ENCODE results near the gene SIPA1L3.
A peak's percentile ranks its signal among the peaks of the same experiment; 100 is the strongest.
"Not testable (repeated sequence)": the region's sequence is repeated elsewhere in the genome, so short reads cannot be mapped to it uniquely, and the experiment has no call there.

SIPA1L3 gene

GRCh38 chr19:38223617-38224013 is 316.6 kb downstream of the SIPA1L3 start:
- Histone ChIP-seq H3K27me3 (ENCODE audit: insufficient read depth, low read length) (peaks cover 18% of the 10 kb centered on the region), H3K9me3 (ENCODE audit: insufficient read depth, low read depth, low read length) (no peaks in the 10 kb centered on the region), H3K4me1 (ENCODE audit: insufficient read depth, low read length) (peaks cover 12% of the 10 kb centered on the region; the same call in 1 of the 2 replicates), H3K36me3 (ENCODE audit: insufficient read depth, low read length) (no peaks in the 10 kb centered on the region), H3K27ac (ENCODE audit: low read depth, low read length) (no peak overlapping the region), H3K9ac (ENCODE audit: low read depth, low read length) (no peak overlapping the region), H3K4me3 (ENCODE audit: low read length) (peak overlapping the region; percentile 63)
- WGBS = 13% methylated on average over 13 of the region's 13 CpGs

- Histone ChIP-seq H3K27ac (ENCODE audit: low read depth, low read length) (no peak within 1 kb of the TSS), H3K4me3 (ENCODE audit: low read length) (peak within 1 kb of the TSS; percentile 63), H3K9ac (ENCODE audit: low read depth, low read length) (no peak within 1 kb of the TSS), H3K27me3 (ENCODE audit: insufficient read depth, low read length) (peaks cover 24% of the 10 kb centered on the region), H3K9me3 (ENCODE audit: insufficient read depth, low read depth, low read length) (no peaks in the 10 kb centered on the region), H3K4me1 (ENCODE audit: insufficient read depth, low read length) (peaks cover 12% of the 10 kb centered on the region; the same call in 1 of the 2 replicates), H3K36me3 (ENCODE audit: insufficient read depth, low read length) (no peaks in the 10 kb centered on the region)
- WGBS = 3% methylated on average over 61 of the region's 61 CpGs
These were observed 317.2 kb downstream of the SIPA1L3 start, which contains the start of gene DPF1 for GRCh38 chr19:38224014-38224862. Gene DPF1, minus strand, starts transcription at chr19:38224222. Its CDS starts 80 bp downstream, at chr19:38224142.

GRCh38 chr19:38224863-38225218 is 317.8 kb downstream of the SIPA1L3 start:
- H3K9ac ChIP-seq (ENCODE audit: low read depth, low read length); H3K27ac ChIP-seq (ENCODE audit: low read depth, low read length); H3K36me3 ChIP-seq (ENCODE audit: insufficient read depth, low read length); H3K4me3 ChIP-seq (ENCODE audit: low read length); H3K9me3 ChIP-seq (ENCODE audit: insufficient read depth, low read depth, low read length): not testable (repeated sequence)
- H3K4me1 ChIP-seq (ENCODE audit: insufficient read depth, low read length) = peaks cover 12% of the 10 kb centered on the region; the same call in 1 of the 2 replicates
- H3K27me3 ChIP-seq (ENCODE audit: insufficient read depth, low read length) = peaks cover 26% of the 10 kb centered on the region
- 89% methylated on average over 4 of the region's 6 CpGs for WGBS

DNA sequence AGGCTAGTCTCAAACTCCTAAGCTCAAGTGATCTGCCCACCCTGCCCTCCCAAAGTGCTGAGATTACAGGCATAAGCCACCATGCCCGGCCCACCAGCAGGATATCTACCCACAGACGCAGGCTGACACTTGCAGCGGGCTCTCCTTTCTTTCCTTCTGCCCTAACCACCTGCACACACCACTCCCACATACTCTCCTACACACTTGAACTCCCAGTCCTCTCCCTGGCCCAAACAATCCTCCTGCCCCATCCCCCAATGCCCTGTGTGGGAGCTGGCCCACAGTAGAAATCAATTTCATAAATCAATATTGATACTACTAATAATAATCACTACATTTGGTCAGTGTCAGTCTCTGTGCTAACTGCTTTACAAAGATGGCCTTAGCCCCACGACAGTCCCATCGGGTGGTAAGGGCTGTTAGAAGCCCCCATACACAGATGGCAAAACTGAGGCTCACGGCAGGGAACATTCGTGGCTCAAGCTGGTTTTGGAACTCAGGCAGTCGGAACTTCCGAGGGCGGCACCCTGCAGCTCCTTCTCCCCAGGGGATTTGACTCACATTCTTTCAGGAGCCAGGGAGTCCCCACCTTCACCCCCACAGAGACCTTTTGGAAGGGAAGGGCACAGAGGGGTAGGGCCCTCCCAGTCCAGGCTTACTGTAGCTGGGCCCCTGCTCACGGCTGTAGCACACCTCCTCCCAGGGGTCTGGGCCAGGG is 320.4 kb downstream of the SIPA1L3 start:
- peak overlapping the region; percentile 60; the same call in 1 of the 2 replicates for H3K9ac ChIP-seq (ENCODE audit: low read depth, low read length)

DNA sequence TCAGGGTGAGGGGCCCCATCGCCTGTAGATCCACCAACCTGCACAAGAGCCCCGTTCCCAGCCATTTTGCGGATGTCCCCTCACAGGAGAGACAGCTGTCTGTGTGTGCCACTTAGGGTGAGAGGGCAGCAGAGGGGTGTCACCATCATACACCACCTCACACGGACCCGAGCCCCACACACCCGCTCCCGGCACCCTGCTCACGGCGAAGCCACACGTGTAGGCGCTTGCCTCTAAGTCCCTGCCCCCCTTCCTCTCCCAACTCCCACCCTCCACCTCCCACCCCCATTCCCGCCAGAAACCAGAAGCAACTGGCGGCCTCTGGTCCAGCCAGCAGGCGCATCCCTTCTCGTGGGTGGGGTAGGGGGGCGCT is 321.0 kb downstream of the SIPA1L3 start:
- Histone ChIP-seq H3K9me3 (ENCODE audit: insufficient read depth, low read depth, low read length) (no peaks in the 10 kb centered on the region), H3K36me3 (ENCODE audit: insufficient read depth, low read length) (no peaks in the 10 kb centered on the region), H3K9ac (ENCODE audit: low read depth, low read length) (peak overlapping the region; percentile 60; the same call in 1 of the 2 replicates), H3K27me3 (ENCODE audit: insufficient read depth, low read length) (peaks cover 45% of the 10 kb centered on the region), H3K4me3 (ENCODE audit: low read length) (peak overlapping the region; percentile 42), H3K27ac (ENCODE audit: low read depth, low read length) (peak overlapping the region; percentile 37; the same call in 1 of the 2 replicates), H3K4me1 (ENCODE audit: insufficient read depth, low read length) (peaks cover 12% of the 10 kb centered on the region; the same call in 1 of the 2 replicates)
- 6% methylated on average over 11 of the region's 16 CpGs for WGBS

More for the DNA sequence above, 320.4 kb downstream of the SIPA1L3 start:
- H3K4me3 ChIP-seq (ENCODE audit: low read length) = peak overlapping the region; percentile 42
- H3K27me3 ChIP-seq (ENCODE audit: insufficient read depth, low read length) = peaks cover 45% of the 10 kb centered on the region
- WGBS = 31% methylated on average over 11 of the region's 11 CpGs
- H3K4me1 ChIP-seq (ENCODE audit: insufficient read depth, low read length) = peaks cover 12% of the 10 kb centered on the region; the same call in 1 of the 2 replicates
- H3K27ac ChIP-seq (ENCODE audit: low read depth, low read length) = peak overlapping the region; percentile 37; the same call in 1 of the 2 replicates
- H3K9me3 ChIP-seq (ENCODE audit: insufficient read depth, low read depth, low read length) = no peaks in the 10 kb centered on the region
- H3K36me3 ChIP-seq (ENCODE audit: insufficient read depth, low read length) = no peaks in the 10 kb centered on the region

DNA sequence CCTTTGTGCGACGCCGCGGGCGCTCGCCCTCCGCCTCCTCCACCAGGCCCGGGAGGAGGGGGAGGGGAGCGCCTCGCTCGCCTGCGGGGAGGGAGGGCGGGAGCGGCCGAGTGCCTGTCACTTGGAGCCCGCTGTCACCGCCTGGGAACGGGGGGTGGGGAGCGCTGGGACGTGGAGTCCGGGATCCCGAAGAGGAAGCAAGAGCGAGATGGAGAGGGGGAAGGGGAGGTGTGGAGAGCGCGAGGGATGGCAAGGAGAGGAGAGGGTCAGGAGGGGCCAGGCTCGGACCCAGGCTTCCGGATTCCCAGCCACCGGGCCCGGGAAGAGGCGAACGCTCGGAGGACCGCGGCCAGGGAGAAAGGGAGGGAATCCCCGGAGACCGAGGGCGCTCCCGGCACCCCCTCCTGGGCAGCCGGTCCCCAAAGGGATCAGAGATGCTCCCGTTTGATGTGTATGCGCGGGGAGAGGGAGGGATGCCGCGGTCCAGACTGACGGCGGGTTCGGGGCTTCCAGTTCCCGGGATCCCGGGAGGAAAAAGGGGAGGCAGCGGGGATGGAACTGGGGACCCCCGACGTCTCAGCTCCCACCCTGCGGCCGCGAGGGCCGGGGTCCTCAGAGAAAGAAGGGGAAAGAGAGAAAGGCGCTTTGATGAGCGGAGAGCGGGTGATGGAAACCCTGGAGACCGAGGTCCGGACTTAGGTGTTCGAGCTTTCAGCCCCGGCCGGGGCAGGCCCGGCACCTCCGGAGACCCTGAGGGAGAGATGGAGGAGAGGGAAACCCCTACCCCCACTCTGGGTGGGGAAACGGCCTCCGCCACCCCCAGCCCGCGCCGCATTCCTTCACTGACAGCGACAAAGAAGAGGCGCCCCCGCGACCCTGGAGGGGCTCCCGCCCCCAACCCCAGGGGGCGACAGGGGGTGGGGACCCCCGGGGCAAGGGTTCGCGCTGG is 321.8 kb downstream of the SIPA1L3 start:
- H3K36me3 ChIP-seq (ENCODE audit: insufficient read depth, low read length) = no peaks in the 10 kb centered on the region
- no peaks in the 10 kb centered on the region for H3K9me3 ChIP-seq (ENCODE audit: insufficient read depth, low read depth, low read length)
- under 1% methylated on average over 75 of the region's 80 CpGs for WGBS
- H3K27me3 ChIP-seq (ENCODE audit: insufficient read depth, low read length) = peaks cover 45% of the 10 kb centered on the region
- H3K9ac ChIP-seq (ENCODE audit: low read depth, low read length) = 0 out of 2 replicates have a peak overlapping the region, but pooled peaks have one; percentile 43
- peaks cover 12% of the 10 kb centered on the region; the same call in 1 of the 2 replicates for H3K4me1 ChIP-seq (ENCODE audit: insufficient read depth, low read length)
- H3K4me3 ChIP-seq (ENCODE audit: low read length) = peak overlapping the region; percentile 64
- H3K27ac ChIP-seq (ENCODE audit: low read depth, low read length) = no peak overlapping the region

- no peaks in the 10 kb centered on the region for H3K9me3 ChIP-seq (ENCODE audit: insufficient read depth, low read depth, low read length)
- peaks cover 45% of the 10 kb centered on the region for H3K27me3 ChIP-seq (ENCODE audit: insufficient read depth, low read length)
- peak overlapping the region; percentile 64 for H3K4me3 ChIP-seq (ENCODE audit: low read length)
- no peaks in the 10 kb centered on the region for H3K36me3 ChIP-seq (ENCODE audit: insufficient read depth, low read length)
- no peak overlapping the region for H3K27ac ChIP-seq (ENCODE audit: low read depth, low read length)
- WGBS = under 1% methylated on average over 54 of the region's 54 CpGs
- no peak overlapping the region for H3K9ac ChIP-seq (ENCODE audit: low read depth, low read length)
- peaks cover 12% of the 10 kb centered on the region; the same call in 1 of the 2 replicates for H3K4me1 ChIP-seq (ENCODE audit: insufficient read depth, low read length)
These were observed 322.6 kb downstream of the SIPA1L3 start for GRCh38 chr19:38229585-38230073.

GRCh38 chr19:38230506-38231133 is 323.6 kb downstream of the SIPA1L3 start:
- 86% methylated on average over 2 of the region's 3 CpGs for WGBS
- H3K9ac ChIP-seq (ENCODE audit: low read depth, low read length); H3K4me3 ChIP-seq (ENCODE audit: low read length); H3K27ac ChIP-seq (ENCODE audit: low read depth, low read length); H3K36me3 ChIP-seq (ENCODE audit: insufficient read depth, low read length); H3K9me3 ChIP-seq (ENCODE audit: insufficient read depth, low read depth, low read length): not testable (repeated sequence)
- Histone ChIP-seq H3K27me3 (ENCODE audit: insufficient read depth, low read length) (peaks cover 45% of the 10 kb centered on the region), H3K4me1 (ENCODE audit: insufficient read depth, low read length) (peaks cover 12% of the 10 kb centered on the region; the same call in 1 of the 2 replicates)

DNA sequence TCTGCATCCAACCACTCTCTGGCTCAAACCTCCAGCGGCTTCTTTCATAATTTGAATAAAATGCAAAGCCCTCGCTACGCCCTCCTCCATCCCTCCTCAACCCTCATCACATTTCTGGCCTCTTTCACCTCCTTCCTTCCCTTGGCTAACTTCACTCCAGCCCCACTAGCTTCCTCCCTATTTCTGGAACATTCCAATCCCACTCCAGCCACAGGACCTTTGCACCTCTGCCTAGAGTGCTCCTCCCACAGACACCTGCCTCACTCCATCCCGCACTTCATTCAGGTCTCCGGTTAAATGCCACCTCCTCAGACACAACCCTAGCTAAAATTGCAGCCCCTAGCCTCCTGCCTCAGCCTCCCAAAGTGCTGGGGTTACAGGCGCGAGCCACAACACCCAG is 324.9 kb downstream of the SIPA1L3 start:
- Histone ChIP-seq H3K4me3 (ENCODE audit: low read length) (no peak overlapping the region), H3K27ac (ENCODE audit: low read depth, low read length) (no peak overlapping the region), H3K36me3 (ENCODE audit: insufficient read depth, low read length) (no peaks in the 10 kb centered on the region), H3K4me1 (ENCODE audit: insufficient read depth, low read length) (peaks cover 6% of the 10 kb centered on the region; the same call in 1 of the 2 replicates), H3K27me3 (ENCODE audit: insufficient read depth, low read length) (peaks cover 41% of the 10 kb centered on the region), H3K9me3 (ENCODE audit: insufficient read depth, low read depth, low read length) (no peaks in the 10 kb centered on the region), H3K9ac (ENCODE audit: low read depth, low read length) (no peak overlapping the region)
- 78% methylated on average over 5 of the region's 7 CpGs for WGBS

- 24% methylated on average over 7 of the region's 7 CpGs for WGBS
- Histone ChIP-seq H3K9ac (ENCODE audit: low read depth, low read length) (no peak overlapping the region), H3K27ac (ENCODE audit: low read depth, low read length) (no peak overlapping the region), H3K4me1 (ENCODE audit: insufficient read depth, low read length) (no peaks in the 10 kb centered on the region), H3K27me3 (ENCODE audit: insufficient read depth, low read length) (peaks cover 26% of the 10 kb centered on the region), H3K4me3 (ENCODE audit: low read length) (no peak overlapping the region), H3K9me3 (ENCODE audit: insufficient read depth, low read depth, low read length) (no peaks in the 10 kb centered on the region), H3K36me3 (ENCODE audit: insufficient read depth, low read length) (no peaks in the 10 kb centered on the region)
These were observed 326.8 kb downstream of the SIPA1L3 start for GRCh38 chr19:38233740-38234251.

Data from HUES64 (cell line).